ENCODE measurements around the gene KRTAP5-7. TPM values are rescaled to one million over a fixed set of nuclear protein-coding genes. Genes with fewer than 3 reads are reported as not detected.
"Not testable (repeated sequence)": the region's sequence is repeated elsewhere in the genome, so short reads cannot be mapped to it uniquely, and the experiment has no call there.

KRTAP5-7 gene
- under 1 TPM in 2 of 4 donors, not detected in 2; 0.09 to 0.16 TPM for polyA plus RNA-seq (ENCODE audit: insufficient read length in 4 of 4)

- DNase-seq (ENCODE audit: low read depth in 4 of 4, low spot score in 3 of 4): not testable (repeated sequence)
Observed at GRCh38 chr11:71526796-71527575, at the start of gene KRTAP5-7. KRTAP5-7 (plus strand) TSS chr11:71527267; CDS start chr11:71527301, 34 bp downstream.

- no peak for DNase-seq (ENCODE audit: low read depth in 4 of 4, low spot score in 3 of 4)
Observed at GRCh38 chr11:71477641-71478527, 49.2 kb upstream of the KRTAP5-7 start.

GRCh38 chr11:71478528-71478840 lies 48.6 kb upstream of the KRTAP5-7 start:
- DNase-seq (ENCODE audit: low read depth in 4 of 4, low spot score in 3 of 4): no peak

GRCh38 chr11:71481101-71481960 lies 45.7 kb upstream of the KRTAP5-7 start:
- no peak for DNase-seq (ENCODE audit: low read depth in 4 of 4, low spot score in 3 of 4)

GRCh38 chr11:71482216-71482615 lies 44.9 kb upstream of the KRTAP5-7 start:
- no peak for DNase-seq (ENCODE audit: low read depth in 4 of 4, low spot score in 3 of 4)

GRCh38 chr11:71482746-71483364 lies 44.2 kb upstream of the KRTAP5-7 start:
- no peak for DNase-seq (ENCODE audit: low read depth in 4 of 4, low spot score in 3 of 4)

- DNase-seq (ENCODE audit: low read depth in 4 of 4, low spot score in 3 of 4): no peak
Observed at GRCh38 chr11:71483692-71484091, 43.4 kb upstream of the KRTAP5-7 start.

- no peak for DNase-seq (ENCODE audit: low read depth in 4 of 4, low spot score in 3 of 4)
Observed at GRCh38 chr11:71484248-71485062, 42.6 kb upstream of the KRTAP5-7 start.

GRCh38 chr11:71485063-71485399 lies 42.0 kb upstream of the KRTAP5-7 start:
- DNase-seq (ENCODE audit: low read depth in 4 of 4, low spot score in 3 of 4): no peak

- DNase-seq (ENCODE audit: low read depth in 4 of 4, low spot score in 3 of 4): no peak
Observed at GRCh38 chr11:71485466-71485865, 41.6 kb upstream of the KRTAP5-7 start.

GRCh38 chr11:71486320-71486719 lies 40.7 kb upstream of the KRTAP5-7 start:
- DNase-seq (ENCODE audit: low read depth in 4 of 4, low spot score in 3 of 4): no peak

- no peak for DNase-seq (ENCODE audit: low read depth in 4 of 4, low spot score in 3 of 4)
Observed at GRCh38 chr11:71488681-71489270, 38.3 kb upstream of the KRTAP5-7 start.

- DNase-seq (ENCODE audit: low read depth in 4 of 4, low spot score in 3 of 4): no peak
Observed at GRCh38 chr11:71489311-71490043, 37.6 kb upstream of the KRTAP5-7 start.

- DNase-seq (ENCODE audit: low read depth in 4 of 4, low spot score in 3 of 4): no peak
Observed at GRCh38 chr11:71490044-71490730, 36.9 kb upstream of the KRTAP5-7 start.

- no peak for DNase-seq (ENCODE audit: low read depth in 4 of 4, low spot score in 3 of 4)
Observed at GRCh38 chr11:71490731-71491390, 36.2 kb upstream of the KRTAP5-7 start.

GRCh38 chr11:71491531-71491930 lies 35.5 kb upstream of the KRTAP5-7 start:
- no peak for DNase-seq (ENCODE audit: low read depth in 4 of 4, low spot score in 3 of 4)

- DNase-seq (ENCODE audit: low read depth in 4 of 4, low spot score in 3 of 4): no peak
Observed at GRCh38 chr11:71491940-71492339, 35.1 kb upstream of the KRTAP5-7 start.

Measured in right renal pelvis (tissue), 4 donors.